KMS-11 (cell line): Measurements from ENCODE around the gene RAB34.

ENCODE experiments used
- H2AFZ ChIP-seq: fragments of 200-600 bp; sonication (generic); 2 replicates; pipeline ENCODE4 v1.6.1; 2016; ENCODE audit warnings: antibody characterized with exemption, mixed run types, low read depth
- H3K27ac ChIP-seq: fragments of 200-600 bp; sonication (generic); 2 replicates; pipeline ENCODE4 v1.6.1; 2016; ENCODE audit warnings: mild to moderate bottlenecking, mixed run types
- H3K27me3 ChIP-seq: fragments of 200-600 bp; sonication (generic); 2 replicates; pipeline ENCODE4 v1.6.1; 2017; ENCODE audit warnings: mild to moderate bottlenecking, low read depth, mixed run types, moderate library complexity; ENCODE audit not compliant: insufficient read depth
- H3K36me3 ChIP-seq: fragments of 200-600 bp; sonication (generic); 2 replicates; pipeline ENCODE4 v1.6.1; 2017; ENCODE audit warnings: mild to moderate bottlenecking, mixed run types; ENCODE audit not compliant: insufficient read depth
- H3K4me1 ChIP-seq: fragments of 200-600 bp; sonication (generic); 2 replicates; pipeline ENCODE4 v1.6.1; 2016; ENCODE audit warnings: mild to moderate bottlenecking, low read depth, mixed run types; ENCODE audit not compliant: poor library complexity, severe bottlenecking
- H3K4me2 ChIP-seq: fragments of 200-600 bp; sonication (generic); 2 replicates; pipeline ENCODE4 v1.7.0; 2016; ENCODE audit warnings: mild to moderate bottlenecking, mixed run types
- H3K4me3 ChIP-seq: fragments of 200-600 bp; sonication (generic); IDR thresholded peaks from 2 replicates; pipeline ENCODE4 v1.6.1; 2017; ENCODE audit warnings: low read depth, low read length, mixed read lengths; ENCODE audit not compliant: insufficient read depth
- H3K79me2 ChIP-seq: fragments of 200-600 bp; sonication (generic); 2 replicates; pipeline ENCODE4 v1.6.1; 2016; ENCODE audit warnings: low read depth, mixed run types; ENCODE audit not compliant: insufficient read depth
- H3K9ac ChIP-seq: fragments of 200-600 bp; sonication (generic); 2 replicates; pipeline ENCODE4 v1.6.1; 2016; ENCODE audit warnings: mild to moderate bottlenecking, mixed run types
- H4K20me1 ChIP-seq: fragments of 200-600 bp; sonication (generic); 2 replicates; pipeline ENCODE4 v1.6.1; 2016; ENCODE audit warnings: mild to moderate bottlenecking, mixed run types; ENCODE audit not compliant: insufficient read depth
- CTCF ChIP-seq: fragments of 200-600 bp; sonication (generic); conservative IDR thresholded peaks from 2 replicates; pipeline ENCODE4 v1.6.1; 2017; ENCODE audit warnings: low read depth, mild to moderate bottlenecking, antibody characterized with exemption, low read length, moderate library complexity, mixed read lengths

RAB34 gene

GRCh38 chr17:28712705-28713415, 4.8 kb downstream of the RAB34 start:
- Histone ChIP-seq H3K4me3 (no peak overlapping the region), H3K4me1 (no peaks in the 10 kb centered on the region), H3K36me3 (no peaks in the 10 kb centered on the region), H3K9ac (no peak overlapping the region), H3K4me2 (no peak overlapping the region), H4K20me1 (no peaks in the 10 kb centered on the region), H2AFZ (no peak overlapping the region), H3K79me2 (no peaks in the 10 kb centered on the region), H3K27me3 (peaks cover 24% of the 10 kb centered on the region), H3K27ac (no peak overlapping the region)
- TF ChIP-seq CTCF = no peak

- Histone ChIP-seq H3K79me2 (no peaks in the 10 kb centered on the region), H3K4me2 (peak overlapping the region; percentile 58; the same call in 1 of the 2 replicates), H4K20me1 (no peaks in the 10 kb centered on the region), H3K9ac (no peak overlapping the region), H3K27ac (no peak overlapping the region), H3K4me3 (no peak overlapping the region), H2AFZ (peak overlapping the region; percentile 66), H3K27me3 (peaks cover 24% of the 10 kb centered on the region), H3K4me1 (no peaks in the 10 kb centered on the region), H3K36me3 (no peaks in the 10 kb centered on the region)
- no peak for TF ChIP-seq CTCF
Measured at GRCh38 chr17:28712032-28712704, 5.5 kb downstream of the RAB34 start.

- H3K79me2 ChIP-seq = no peaks in the 10 kb centered on the region
- H3K36me3 ChIP-seq = no peaks in the 10 kb centered on the region
- H2AFZ ChIP-seq = peak within 1 kb of the TSS; percentile 66
- no peaks in the 10 kb centered on the region for H3K4me1 ChIP-seq
- no peak for TF ChIP-seq CTCF
- peak within 1 kb of the TSS; percentile 28; the same call in 1 of the 2 replicates for H3K9ac ChIP-seq
- no peak within 1 kb of the TSS for H3K27ac ChIP-seq
- H4K20me1 ChIP-seq = no peaks in the 10 kb centered on the region
- H3K4me3 ChIP-seq = no peak within 1 kb of the TSS
- H3K4me2 ChIP-seq = peak within 1 kb of the TSS; percentile 58
- H3K27me3 ChIP-seq = peaks cover 23% of the 10 kb centered on the region
Measured at GRCh38 chr17:28711723-28712031, 6.0 kb downstream of the RAB34 start, which contains the start of gene PROCA1. PROCA1 (minus strand) TSS chr17:28711888; CDS start chr17:28711660, 228 bp downstream.

DNA sequence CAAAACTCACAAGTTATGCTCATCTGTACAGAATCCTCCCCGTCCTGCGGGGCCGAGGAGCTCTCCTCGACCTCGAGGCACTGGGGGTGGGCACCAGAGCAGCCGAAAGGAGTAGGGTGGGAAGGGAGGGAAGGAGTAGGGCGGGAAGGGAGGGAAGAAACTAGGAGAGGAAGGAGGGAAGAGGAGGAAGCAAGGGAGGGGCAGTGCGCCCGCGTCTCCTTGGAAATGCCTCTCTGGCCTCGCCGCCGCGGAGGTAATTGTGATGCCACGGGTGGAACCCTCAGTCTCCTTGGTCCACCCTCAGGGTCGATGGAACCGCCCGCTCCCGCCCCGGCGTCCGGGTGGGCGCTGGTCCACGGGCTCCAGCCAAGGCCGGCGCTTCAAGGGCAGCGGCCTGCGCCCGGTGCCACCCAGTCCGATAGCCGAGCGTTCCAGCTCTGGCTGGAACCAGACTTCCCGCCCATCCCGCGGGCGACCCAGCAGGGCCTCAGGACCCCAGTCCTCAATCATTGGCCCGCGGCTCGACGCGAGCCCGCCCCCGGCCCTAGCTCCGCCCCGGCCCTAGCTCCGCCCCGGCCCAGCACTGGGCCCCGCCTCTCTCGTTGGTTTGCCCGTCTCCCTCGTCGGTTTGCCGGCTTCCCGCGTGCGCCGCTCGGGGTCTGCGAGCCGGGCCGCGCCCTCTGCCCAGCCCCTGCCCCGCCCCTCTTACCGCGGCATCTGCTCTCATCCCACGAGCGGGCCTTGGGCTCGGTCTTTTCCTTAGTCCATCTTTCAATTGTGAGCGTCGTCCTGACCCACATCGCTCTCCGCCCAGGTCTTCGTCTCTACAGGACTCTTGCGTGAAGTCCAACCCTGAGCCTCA, 6.6 kb downstream of the RAB34 start:
- Histone ChIP-seq H3K27ac (no peak overlapping the region), H3K27me3 (peaks cover 18% of the 10 kb centered on the region), H3K4me2 (peak overlapping the region; percentile 58), H3K36me3 (no peaks in the 10 kb centered on the region), H2AFZ (peak overlapping the region; percentile 66), H4K20me1 (no peaks in the 10 kb centered on the region), H3K9ac (peak overlapping the region; percentile 28; the same call in 1 of the 2 replicates), H3K79me2 (no peaks in the 10 kb centered on the region), H3K4me1 (no peaks in the 10 kb centered on the region), H3K4me3 (no peak overlapping the region)
- no peak for TF ChIP-seq CTCF
